Activated naive CD4-positive, alpha-beta T cell treated with anti-CD3 and anti-CD28 coated beads for 36 hours (primary cell): ENCODE measurements around the gene ZNF622. TPM values are rescaled to one million over a fixed set of nuclear protein-coding genes. Genes with fewer than 3 reads are reported as not detected.

Source experiments
- CTCF ChIA-PET: fragments of 350-600 bp; sonication (Branson Sonifier 250); formaldehyde crosslinking; loops from one replicate; lab custom pipeline; 2021; ENCODE audit warnings: antibody characterized with exemption; lab: Charles Lee
- DNase-seq: peaks from one replicate; pipeline ENCODE4 v3.0.0-alpha.2; 2020
- H3K27ac Mint-ChIP-seq: one replicate; pipeline ENCODE4 v1.8.0; 2021; ENCODE audit warnings: mild to moderate bottlenecking, mixed read lengths
- H3K27me3 Mint-ChIP-seq: one replicate; pipeline ENCODE4 v1.8.0; 2021; ENCODE audit warnings: low read depth, mixed read lengths
- H3K36me3 Mint-ChIP-seq: one replicate; pipeline ENCODE4 v1.8.0; 2021; ENCODE audit warnings: low read depth, mixed read lengths
- H3K4me1 Mint-ChIP-seq: one replicate; pipeline ENCODE4 v1.8.0; 2021; ENCODE audit warnings: low read depth, mixed read lengths
- H3K4me3 Mint-ChIP-seq: one replicate; pipeline ENCODE4 v1.8.0; 2021; ENCODE audit warnings: mild to moderate bottlenecking, moderate library complexity, mixed read lengths
- H3K9me3 Mint-ChIP-seq: one replicate; pipeline ENCODE4 v1.8.0; 2021; ENCODE audit warnings: mixed read lengths
- intact Hi-C: fragments of 100-400 bp; cut with micrococcal nuclease; formaldehyde crosslinking; loops from one replicate; pipeline ENCODE4 v1.15.1; 2023
- total RNA-seq, 2 experiments: library from RNA; stranded (reverse); gene quantifications; one replicate each; pipeline ENCODE4 v1.2.3, GENCODE V29; 2021

Gene ZNF622
- total RNA-seq, 2 experiments from 2014 or later, result 25.7 to 25.9 TPM

- CTCF ChIA-PET, result no interaction called here
- H3K36me3 Mint-ChIP-seq, result no peaks in the 10 kb centered on the region
Measured at GRCh38 chr5:16417398-16418074, 48.1 kb downstream of the ZNF622 start.

GRCh38 chr5:16414861-16415260 is 50.7 kb downstream of the ZNF622 start:
- Mint-ChIP-seq H3K27ac (no peak overlapping the region), H3K4me3 (no peak overlapping the region), H3K27me3 (no peaks in the 10 kb centered on the region), H3K9me3 (no peaks in the 10 kb centered on the region), H3K4me1 (no peaks in the 10 kb centered on the region), H3K36me3 (no peaks in the 10 kb centered on the region)
- intact Hi-C loops, result no loop called here
- no peak for DNase-seq
- CTCF ChIA-PET, result interaction anchor here (0.5 kb wide), 1 partner anchor 205 kb away, joined by 3 read pairs; no protein-coding TSS in a partner anchor

More at GRCh38 chr5:16417398-16418074, 48.1 kb downstream of the ZNF622 start:
- Mint-ChIP-seq H3K9me3 (no peaks in the 10 kb centered on the region), H3K27me3 (no peaks in the 10 kb centered on the region), H3K4me1 (no peaks in the 10 kb centered on the region), H3K27ac (no peak overlapping the region), H3K4me3 (no peak overlapping the region)
- intact Hi-C loops, result no loop called here
- DNase-seq, result no peak

- no peaks in the 10 kb centered on the region for H3K36me3 Mint-ChIP-seq
- H3K4me3 Mint-ChIP-seq, result no peak overlapping the region
- intact Hi-C loops, result no loop called here
- H3K27me3 Mint-ChIP-seq, result no peaks in the 10 kb centered on the region
- no peak overlapping the region for H3K27ac Mint-ChIP-seq
- CTCF ChIA-PET, result no interaction called here
- DNase-seq, result no peak
- H3K9me3 Mint-ChIP-seq, result no peaks in the 10 kb centered on the region
- H3K4me1 Mint-ChIP-seq, result no peaks in the 10 kb centered on the region
Measured at GRCh38 chr5:16413166-16413860, 52.3 kb downstream of the ZNF622 start.

GRCh38 chr5:16412556-16412955 is 53.0 kb downstream of the ZNF622 start:
- H3K36me3 Mint-ChIP-seq, result no peaks in the 10 kb centered on the region
- H3K4me1 Mint-ChIP-seq, result no peaks in the 10 kb centered on the region
- no peaks in the 10 kb centered on the region for H3K9me3 Mint-ChIP-seq
- intact Hi-C loops, result no loop called here
- H3K4me3 Mint-ChIP-seq, result no peak overlapping the region
- CTCF ChIA-PET, result no interaction called here
- no peak for DNase-seq
- no peak overlapping the region for H3K27ac Mint-ChIP-seq
- H3K27me3 Mint-ChIP-seq, result no peaks in the 10 kb centered on the region

GRCh38 chr5:16411741-16412455 is 53.7 kb downstream of the ZNF622 start:
- CTCF ChIA-PET, result no interaction called here
- Mint-ChIP-seq H3K27ac (no peak overlapping the region), H3K4me1 (no peaks in the 10 kb centered on the region), H3K4me3 (no peak overlapping the region), H3K9me3 (no peaks in the 10 kb centered on the region), H3K27me3 (no peaks in the 10 kb centered on the region), H3K36me3 (no peaks in the 10 kb centered on the region)
- intact Hi-C loops, result no loop called here
- no peak for DNase-seq

GRCh38 chr5:16411235-16411634 is 54.4 kb downstream of the ZNF622 start:
- CTCF ChIA-PET, result no interaction called here
- DNase-seq, result no peak
- intact Hi-C loops, result no loop called here

GRCh38 chr5:16410338-16410737 is 55.3 kb downstream of the ZNF622 start:
- intact Hi-C loops, result no loop called here
- H3K27ac Mint-ChIP-seq, result no peak overlapping the region
- no peaks in the 10 kb centered on the region for H3K27me3 Mint-ChIP-seq
- no peaks in the 10 kb centered on the region for H3K36me3 Mint-ChIP-seq
- CTCF ChIA-PET, result no interaction called here
- no peaks in the 10 kb centered on the region for H3K9me3 Mint-ChIP-seq
- H3K4me3 Mint-ChIP-seq, result no peak overlapping the region
- H3K4me1 Mint-ChIP-seq, result no peaks in the 10 kb centered on the region
- no peak for DNase-seq

More at GRCh38 chr5:16411235-16411634, 54.4 kb downstream of the ZNF622 start:
- no peak overlapping the region for H3K4me3 Mint-ChIP-seq
- no peak overlapping the region for H3K27ac Mint-ChIP-seq
- no peaks in the 10 kb centered on the region for H3K27me3 Mint-ChIP-seq
- H3K4me1 Mint-ChIP-seq, result no peaks in the 10 kb centered on the region
- no peaks in the 10 kb centered on the region for H3K36me3 Mint-ChIP-seq
- H3K9me3 Mint-ChIP-seq, result no peaks in the 10 kb centered on the region

- Mint-ChIP-seq H3K36me3 (no peaks in the 10 kb centered on the region), H3K4me1 (no peaks in the 10 kb centered on the region), H3K27me3 (no peaks in the 10 kb centered on the region), H3K4me3 (no peak overlapping the region), H3K9me3 (no peaks in the 10 kb centered on the region), H3K27ac (no peak overlapping the region)
- CTCF ChIA-PET, result no interaction called here
- intact Hi-C loops, result no loop called here
- DNase-seq, result no peak
Measured at GRCh38 chr5:16406630-16407029, 59.0 kb downstream of the ZNF622 start.

GRCh38 chr5:16406023-16406422 is 59.6 kb downstream of the ZNF622 start:
- CTCF ChIA-PET, result no interaction called here
- Mint-ChIP-seq H3K27ac (no peak overlapping the region), H3K4me3 (no peak overlapping the region), H3K27me3 (no peaks in the 10 kb centered on the region), H3K36me3 (no peaks in the 10 kb centered on the region), H3K4me1 (no peaks in the 10 kb centered on the region), H3K9me3 (no peaks in the 10 kb centered on the region)
- intact Hi-C loops, result no loop called here
- no peak for DNase-seq

Other genes starting within 250 kb of the ZNF622 start
- gene RETREG1, start 151.2 kb upstream of the ZNF622 start, total RNA-seq, result 10 to 100 TPM; 19.3 to 20.0 TPM